ENCODE data around the gene RAPSN. TPM values are rescaled to one million over a fixed set of nuclear protein-coding genes. Genes with fewer than 3 reads are reported as not detected.

RAPSN gene
- total RNA-seq, 1 donor: 0.09 TPM

GRCh38 chr11:47488674-47489394, 39.9 kb upstream of the RAPSN start:
- TF ChIP-seq CTCF (IDR thresholded peaks at IDR 0.05; ENCODE audit: insufficient read depth, low read length): no peak
- no peak for DNase-seq (ENCODE audit: low read depth)
- no peak overlapping the region for H3K4me3 ChIP-seq (ENCODE audit: low read depth, low read length)

- no peak for DNase-seq (ENCODE audit: low read depth)
- H3K4me3 ChIP-seq (ENCODE audit: low read depth, low read length): no peak overlapping the region
- TF ChIP-seq CTCF (IDR thresholded peaks at IDR 0.05; ENCODE audit: insufficient read depth, low read length): no peak
Measured at GRCh38 chr11:47488111-47488510, 39.2 kb upstream of the RAPSN start.

GRCh38 chr11:47487421-47487820, 38.5 kb upstream of the RAPSN start:
- TF ChIP-seq CTCF (IDR thresholded peaks at IDR 0.05; ENCODE audit: insufficient read depth, low read length): no peak
- H3K4me3 ChIP-seq (ENCODE audit: low read depth, low read length): no peak overlapping the region
- DNase-seq (ENCODE audit: low read depth): no peak

GRCh38 chr11:47485107-47485506, 36.2 kb upstream of the RAPSN start:
- TF ChIP-seq CTCF (IDR thresholded peaks at IDR 0.05; ENCODE audit: insufficient read depth, low read length): no peak
- H3K4me3 ChIP-seq (ENCODE audit: low read depth, low read length): no peak overlapping the region
- DNase-seq (ENCODE audit: low read depth): no peak

- no peak overlapping the region for H3K4me3 ChIP-seq (ENCODE audit: low read depth, low read length)
- DNase-seq (ENCODE audit: low read depth): no peak
- no peak for TF ChIP-seq CTCF (IDR thresholded peaks at IDR 0.05; ENCODE audit: insufficient read depth, low read length)
Measured at GRCh38 chr11:47483457-47483856, 34.5 kb upstream of the RAPSN start.

GRCh38 chr11:47480762-47481161, 31.8 kb upstream of the RAPSN start:
- TF ChIP-seq CTCF (IDR thresholded peaks at IDR 0.05; ENCODE audit: insufficient read depth, low read length): no peak
- DNase-seq (ENCODE audit: low read depth): no peak

More at GRCh38 chr11:47480762-47481161, 31.8 kb upstream of the RAPSN start:
- no peak overlapping the region for H3K4me3 ChIP-seq (ENCODE audit: low read depth, low read length)
